ENCODE results near the gene MBNL1.
"Not testable (repeated sequence)": the region's sequence is repeated elsewhere in the genome, so short reads cannot be mapped to it uniquely, and the experiment has no call there.

MBNL1 gene

GRCh38 chr3:152355744-152356665 lies 87.3 kb downstream of the MBNL1 start:
- DNase-seq, result no peak

- DNase-seq, result no peak
These were observed 88.1 kb downstream of the MBNL1 start for GRCh38 chr3:152356870-152357276.

GRCh38 chr3:152357587-152357986 lies 88.9 kb downstream of the MBNL1 start:
- no peak for DNase-seq

GRCh38 chr3:152359385-152360248 lies 90.9 kb downstream of the MBNL1 start:
- no peak for DNase-seq

- DNase-seq, result no peak
These were observed 91.6 kb downstream of the MBNL1 start for GRCh38 chr3:152360302-152360701.

- no peak for DNase-seq
These were observed 92.2 kb downstream of the MBNL1 start for GRCh38 chr3:152360966-152361365.

DNA sequence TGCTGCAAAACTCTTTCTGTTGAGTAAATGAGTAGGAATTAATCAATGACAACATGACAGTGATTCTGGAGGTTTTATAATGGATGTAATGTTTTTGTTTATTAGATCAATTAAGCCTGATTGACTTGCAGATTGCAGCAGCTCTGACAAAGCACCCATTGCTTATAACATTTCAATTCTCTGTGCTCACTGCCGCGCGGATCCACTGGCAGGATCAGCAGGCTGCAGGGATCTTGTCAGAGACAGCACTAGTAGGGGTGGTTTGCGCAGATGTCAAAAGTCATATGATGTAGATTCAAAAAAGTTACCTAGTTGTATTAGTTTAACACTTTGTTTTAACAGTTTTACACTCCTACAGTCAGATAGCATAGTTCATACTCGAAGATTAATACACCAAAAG lies 93.4 kb downstream of the MBNL1 start:
- DNase-seq, result no peak

DNA sequence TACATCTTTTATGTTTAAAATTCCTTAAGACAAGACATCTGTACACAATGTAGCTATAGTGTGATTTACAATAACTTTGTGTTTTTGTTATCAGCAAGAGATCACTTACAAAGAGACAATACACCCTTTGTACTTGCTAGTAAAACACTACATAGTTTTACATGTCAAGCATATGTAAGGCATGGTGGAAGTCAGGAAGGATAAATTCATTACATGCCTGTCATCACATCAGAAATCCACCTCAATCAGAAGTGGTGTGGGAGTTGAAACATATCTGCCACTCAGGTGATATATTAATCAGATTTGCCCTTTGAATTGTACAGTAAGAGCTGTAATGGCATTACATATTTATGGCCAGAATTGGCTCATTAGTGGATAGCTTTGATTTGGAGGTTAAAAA lies 95.5 kb downstream of the MBNL1 start:
- DNase-seq, result no peak

DNA sequence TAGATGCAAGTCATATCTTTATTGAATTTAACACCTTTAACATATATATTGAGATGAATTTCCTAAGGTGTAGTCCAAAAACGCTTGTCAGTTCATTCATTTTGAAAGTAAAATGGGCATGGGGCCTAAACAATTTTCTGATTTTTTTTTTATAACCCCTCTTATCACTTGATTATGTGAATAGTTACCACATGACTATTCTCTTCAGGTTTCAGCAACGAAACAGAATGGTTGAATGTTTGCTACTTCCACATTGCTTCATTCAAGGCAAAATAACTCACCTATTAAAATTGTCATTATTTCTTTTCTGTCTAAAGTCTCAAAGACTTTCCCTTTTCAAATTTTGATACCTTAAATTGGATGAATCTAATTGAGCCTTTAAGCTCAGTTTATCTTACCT lies 96.4 kb downstream of the MBNL1 start:
- DNase-seq, result no peak

DNA sequence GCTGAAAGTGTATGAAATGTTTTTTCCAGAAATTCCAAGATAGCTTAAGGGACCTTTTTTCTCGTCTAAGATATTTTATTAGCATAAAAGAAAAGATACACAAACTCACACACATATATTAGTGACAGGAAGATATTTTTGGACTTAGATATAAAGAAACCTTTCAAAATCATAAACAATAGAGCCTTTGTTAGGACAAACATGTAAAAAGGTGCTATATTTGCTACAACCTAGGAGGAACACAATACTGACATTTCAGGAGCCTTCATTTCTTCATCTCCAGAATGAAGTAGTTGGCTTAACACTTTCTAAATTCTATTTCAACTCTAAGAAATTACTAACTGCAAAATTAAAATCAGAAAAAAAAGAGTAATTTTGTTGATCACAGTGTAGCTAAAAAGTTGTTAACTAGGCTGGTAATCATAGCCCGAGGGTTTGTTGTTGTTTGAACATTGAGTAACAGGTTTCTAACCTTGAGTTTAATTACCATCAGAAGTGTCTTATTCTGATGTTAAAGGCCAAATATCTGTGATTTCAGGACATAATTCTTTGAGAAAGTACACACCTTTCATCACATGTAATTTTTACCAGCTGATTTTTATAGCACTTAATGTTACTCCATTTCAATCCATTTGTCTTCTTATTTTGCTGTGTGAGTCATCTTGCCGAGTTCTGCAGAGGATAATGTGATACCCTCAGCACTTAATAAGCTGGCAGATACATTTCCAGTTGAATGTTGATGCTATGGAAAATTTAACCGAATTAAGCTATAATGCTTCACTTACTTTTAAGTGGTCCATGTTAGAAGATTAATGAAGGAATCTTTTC lies 97.3 kb downstream of the MBNL1 start:
- no peak for DNase-seq

GRCh38 chr3:152367192-152367591 lies 98.5 kb downstream of the MBNL1 start:
- not testable (repeated sequence) for DNase-seq

- DNase-seq, result not testable (repeated sequence)
These were observed 103.9 kb downstream of the MBNL1 start for GRCh38 chr3:152372633-152373032.

DNA sequence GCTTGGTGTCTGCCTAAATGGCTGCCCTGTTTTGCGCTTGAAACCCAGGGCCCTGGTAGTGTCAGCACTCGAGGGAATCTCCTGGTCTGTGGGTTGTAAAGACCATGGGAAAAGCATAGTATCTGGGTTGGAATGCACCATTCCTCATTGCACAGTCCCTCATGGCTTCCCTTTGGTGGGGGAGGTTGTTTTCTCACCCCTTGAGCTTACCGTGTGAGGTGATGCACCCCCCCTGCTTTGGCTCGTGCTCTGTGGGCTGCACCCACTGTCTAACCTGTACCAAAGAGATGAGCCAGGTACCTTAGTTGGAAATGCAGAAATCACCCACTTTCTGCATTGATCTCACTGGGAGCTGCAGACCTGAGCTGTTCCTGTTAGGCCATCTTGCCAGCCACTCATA lies 104.7 kb downstream of the MBNL1 start:
- DNase-seq, result no peak

- DNase-seq, result no peak
These were observed 105.7 kb downstream of the MBNL1 start for GRCh38 chr3:152374262-152374990.

DNA sequence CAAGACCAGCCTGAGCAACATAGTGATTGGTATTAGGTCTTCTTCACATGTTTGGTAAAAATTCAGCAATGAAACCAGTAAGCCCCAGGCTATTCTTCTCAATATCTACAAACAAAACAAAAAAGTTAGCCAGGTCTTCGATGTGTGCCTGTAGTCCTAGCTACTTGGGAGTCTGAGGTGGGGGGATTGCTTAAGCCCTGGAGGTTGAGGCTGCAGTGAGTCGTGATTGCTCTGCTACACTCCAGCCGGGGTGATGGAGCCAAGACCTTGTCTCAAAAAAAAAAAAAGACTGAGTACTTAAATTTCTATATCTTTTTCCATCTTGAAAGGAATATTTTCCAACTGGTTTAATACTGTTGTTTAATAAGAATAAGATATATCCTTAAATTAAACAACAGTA lies 106.8 kb downstream of the MBNL1 start:
- no peak for DNase-seq

DNA sequence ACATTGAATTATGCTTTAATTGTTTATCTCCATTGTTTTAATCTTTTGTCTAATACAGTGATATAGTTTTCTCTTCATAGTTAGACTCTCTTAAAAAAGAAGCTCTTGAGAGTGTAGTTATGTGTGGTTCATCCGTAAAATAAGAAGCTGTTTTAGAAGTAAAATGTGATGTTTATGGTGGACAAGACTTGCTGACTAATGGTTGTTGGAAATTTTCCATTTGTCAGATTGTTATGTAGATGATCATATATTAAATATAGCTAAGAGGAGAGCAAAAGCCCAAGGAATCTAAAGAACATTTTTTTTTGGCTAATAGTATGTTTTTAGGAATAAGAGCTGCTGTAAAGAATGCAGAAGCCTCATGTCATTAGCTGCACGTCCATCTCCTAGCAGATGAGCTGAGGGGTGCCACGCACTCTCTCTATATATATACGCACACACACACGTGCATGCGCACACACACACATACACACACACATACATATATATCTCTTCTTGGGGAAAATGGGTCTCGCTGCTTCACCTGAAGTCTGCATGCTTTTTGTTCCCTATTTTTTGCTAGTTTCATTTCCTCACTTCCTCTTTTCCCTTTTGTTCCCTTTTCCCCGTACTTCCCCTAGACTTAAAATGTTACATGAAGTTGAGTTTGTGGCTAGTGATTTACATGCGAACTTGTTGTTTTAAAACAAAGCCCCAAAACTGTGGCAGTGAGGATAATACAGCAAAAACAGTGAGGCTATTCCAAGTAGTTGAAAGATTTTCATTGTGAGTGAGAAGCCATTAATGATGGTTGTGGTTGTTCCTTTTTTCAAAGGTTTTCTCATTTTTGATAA lies 107.8 kb downstream of the MBNL1 start:
- no peak for DNase-seq

- no peak for DNase-seq
These were observed 108.4 kb downstream of the MBNL1 start for GRCh38 chr3:152377184-152377570.

GRCh38 chr3:152379415-152380042 lies 110.8 kb downstream of the MBNL1 start:
- DNase-seq, result no peak

DNA sequence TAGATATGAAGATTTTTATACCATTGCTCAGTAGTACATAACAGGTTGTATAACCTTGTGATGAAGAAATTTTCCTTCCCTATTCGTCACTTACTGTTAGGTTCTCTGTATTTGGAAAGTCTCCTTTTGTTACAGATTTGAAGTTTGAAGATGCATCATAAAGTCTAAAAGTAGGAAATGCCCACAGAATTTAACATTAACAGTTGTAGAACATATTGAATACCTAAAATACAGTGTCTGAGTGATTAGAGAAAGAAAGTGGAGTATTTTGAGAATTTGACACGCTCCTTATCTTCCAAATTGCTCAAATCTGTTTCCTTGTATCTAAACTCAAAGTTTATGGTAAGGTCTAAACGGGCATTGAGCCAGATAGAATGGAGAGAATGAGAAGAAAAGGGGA lies 111.3 kb downstream of the MBNL1 start:
- DNase-seq, result no peak

DNA sequence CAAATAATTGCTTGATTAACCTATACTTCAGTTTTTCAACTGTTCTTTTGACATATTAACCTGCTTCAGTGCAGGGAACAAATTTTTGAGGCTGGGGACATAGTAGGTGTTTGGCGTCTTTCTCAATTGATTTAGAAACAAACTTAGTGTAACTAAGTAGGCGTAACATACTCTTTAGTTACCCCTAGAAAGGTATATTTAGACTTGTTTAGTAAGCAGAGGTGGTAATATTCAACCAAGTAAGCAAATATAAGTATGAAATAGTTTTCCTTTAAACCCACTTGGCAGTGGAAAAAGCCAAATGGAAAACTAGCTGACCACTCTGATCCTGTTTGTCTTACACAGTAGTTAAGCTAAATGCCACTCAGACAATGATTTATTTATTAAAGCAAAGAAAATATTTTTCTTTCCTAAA lies 113.2 kb downstream of the MBNL1 start:
- no peak for DNase-seq

Data from activated CD4-positive, alpha-beta T cell treated with anti-CD3 and anti-CD28 coated beads, Interleukin-2, amount 50 U/mL, for 1 hour (primary cell).